NT2/D1 (cell line): ENCODE results near the gene TPRKB.
"Not testable (repeated sequence)": the region's sequence is repeated elsewhere in the genome, so short reads cannot be mapped to it uniquely, and the experiment has no call there.

Experiments
- YY1 ChIP-seq: IDR thresholded peaks from 2 replicates; pipeline ENCODE4 v1.6.1; 2011; ENCODE audit not compliant: insufficient read length, insufficient read depth
- ZNF274 ChIP-seq: IDR thresholded peaks from 2 replicates; pipeline ENCODE4 v1.6.1; 2011; ENCODE audit warnings: mild to moderate bottlenecking, low read depth, low read length

DNA sequence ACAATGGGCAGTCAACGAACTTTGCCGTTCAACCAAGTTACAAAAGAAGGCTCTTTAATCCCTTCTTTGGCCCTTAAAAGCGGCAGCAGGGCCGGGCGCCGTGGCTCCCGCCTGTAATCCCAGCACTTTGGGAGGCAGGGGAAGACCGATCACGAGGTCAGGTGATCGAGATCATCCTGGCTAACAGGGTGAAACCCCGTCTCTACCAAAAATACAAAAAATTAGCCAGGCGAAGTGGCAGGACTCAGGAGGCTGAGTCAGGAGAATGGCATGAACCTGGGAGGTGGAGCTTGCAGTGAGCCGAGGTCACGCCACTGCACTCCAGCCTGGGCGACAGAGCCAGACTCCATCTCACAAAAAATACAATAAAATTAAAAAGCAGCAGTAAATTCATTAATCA lies 46.3 kb upstream of the TPRKB start:
- not testable (repeated sequence) for TF ChIP-seq YY1, ZNF274
